ENCODE data around the gene OTOG. TPM values are rescaled to one million over a fixed set of nuclear protein-coding genes. Genes with fewer than 3 reads are reported as not detected.

Gene OTOG
- total RNA-seq, 1 donor from 2014 or later = 42.1 TPM

GRCh38 chr11:17510507-17511206, 36.4 kb upstream of the OTOG start:
- no peaks in the 10 kb centered on the region for H4K20me1 ChIP-seq (ENCODE audit: low read depth)
- H3K36me3 ChIP-seq = no peaks in the 10 kb centered on the region
- H3K4me3 ChIP-seq = no peak overlapping the region
- Mint-ChIP-seq H3K27me3 (ENCODE audit: insufficient read depth, low read depth) (peaks cover 3% of the 10 kb centered on the region), H3K36me3 (no peaks in the 10 kb centered on the region), H3K4me3 (no peak overlapping the region), H3K27ac (no peak overlapping the region), H3K4me1 (peaks cover 11% of the 10 kb centered on the region), H3K9me3 (no peaks in the 10 kb centered on the region)
- H3K9me3 ChIP-seq (ENCODE audit: low read depth) = no peaks in the 10 kb centered on the region
- no peaks in the 10 kb centered on the region for H3K79me2 ChIP-seq (ENCODE audit: low read depth)
- H3K27ac ChIP-seq = no peak overlapping the region
- no peaks in the 10 kb centered on the region for H3K4me1 ChIP-seq
- H3F3A ChIP-seq (ENCODE audit: low read depth) = no peaks in the 10 kb centered on the region
- no peak for TF ChIP-seq CTCF (IDR thresholded peaks at IDR 0.05)
- no peak for TF ChIP-seq EZH2phosphoT487 (IDR thresholded peaks at IDR 0.05)
- no peak for TF ChIP-seq EZH2 (IDR thresholded peaks at IDR 0.05)
- no peak overlapping the region for H2AFZ ChIP-seq (replicated peaks)
- H3K9ac ChIP-seq = no peak overlapping the region
- no peak for DNase-seq (ENCODE audit: low spot score)
- no peaks in the 10 kb centered on the region for H3K27me3 ChIP-seq
- H3K4me2 ChIP-seq = no peak overlapping the region

DNA sequence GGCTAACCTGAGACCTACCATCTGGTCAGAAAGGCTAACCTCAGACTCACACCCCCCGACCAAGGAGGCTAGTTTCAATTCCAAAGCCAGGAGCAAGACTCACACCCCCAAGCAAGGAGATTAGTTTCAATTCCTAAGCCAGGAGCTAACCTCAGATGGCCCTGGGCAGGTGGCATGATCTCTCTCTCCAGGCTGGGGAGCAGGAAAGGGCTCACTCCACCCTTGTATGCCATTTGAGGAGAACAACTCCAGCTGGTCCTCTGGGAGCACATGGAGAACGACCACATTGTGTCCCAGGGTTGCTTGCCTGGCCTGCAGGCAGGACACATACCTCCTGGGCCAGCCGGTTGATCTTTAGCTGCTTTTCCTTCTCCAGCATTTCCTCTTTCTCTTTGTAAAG, 35.5 kb upstream of the OTOG start:
- Histone ChIP-seq H3K79me2 (ENCODE audit: low read depth) (no peaks in the 10 kb centered on the region), H3K27ac (no peak overlapping the region), H2AFZ (replicated peaks) (no peak overlapping the region), H3K9ac (no peak overlapping the region), H3K4me1 (no peaks in the 10 kb centered on the region), H3K27me3 (no peaks in the 10 kb centered on the region), H3F3A (ENCODE audit: low read depth) (no peaks in the 10 kb centered on the region), H4K20me1 (ENCODE audit: low read depth) (no peaks in the 10 kb centered on the region), H3K9me3 (ENCODE audit: low read depth) (no peaks in the 10 kb centered on the region), H3K4me3 (no peak overlapping the region), H3K36me3 (no peaks in the 10 kb centered on the region), H3K4me2 (no peak overlapping the region)
- Mint-ChIP-seq H3K9me3 (no peaks in the 10 kb centered on the region), H3K27ac (no peak overlapping the region), H3K27me3 (ENCODE audit: insufficient read depth, low read depth) (peaks cover 6% of the 10 kb centered on the region), H3K4me3 (no peak overlapping the region), H3K36me3 (no peaks in the 10 kb centered on the region), H3K4me1 (peaks cover 13% of the 10 kb centered on the region)
- no peak for DNase-seq (ENCODE audit: low spot score)
- no peak for TF ChIP-seq EZH2phosphoT487 (IDR thresholded peaks at IDR 0.05)
- no peak for TF ChIP-seq EZH2 (IDR thresholded peaks at IDR 0.05)
- TF ChIP-seq CTCF (IDR thresholded peaks at IDR 0.05) = no peak

GRCh38 chr11:17512101-17512500, 35.0 kb upstream of the OTOG start:
- Histone ChIP-seq H3K27ac (no peak overlapping the region), H3K4me2 (no peak overlapping the region), H3K27me3 (no peaks in the 10 kb centered on the region), H2AFZ (replicated peaks) (no peak overlapping the region), H3K4me1 (no peaks in the 10 kb centered on the region), H3K9ac (no peak overlapping the region), H3K79me2 (ENCODE audit: low read depth) (no peaks in the 10 kb centered on the region), H3F3A (ENCODE audit: low read depth) (no peaks in the 10 kb centered on the region), H3K4me3 (no peak overlapping the region), H3K9me3 (ENCODE audit: low read depth) (no peaks in the 10 kb centered on the region), H4K20me1 (ENCODE audit: low read depth) (no peaks in the 10 kb centered on the region), H3K36me3 (no peaks in the 10 kb centered on the region)
- no peaks in the 10 kb centered on the region for H3K9me3 Mint-ChIP-seq
- peaks cover 13% of the 10 kb centered on the region for H3K4me1 Mint-ChIP-seq
- H3K27me3 Mint-ChIP-seq (ENCODE audit: insufficient read depth, low read depth) = peaks cover 6% of the 10 kb centered on the region
- H3K4me3 Mint-ChIP-seq = no peak overlapping the region
- H3K27ac Mint-ChIP-seq = no peak overlapping the region
- TF ChIP-seq EZH2phosphoT487 (IDR thresholded peaks at IDR 0.05) = no peak
- no peak for TF ChIP-seq EZH2 (IDR thresholded peaks at IDR 0.05)
- TF ChIP-seq CTCF (IDR thresholded peaks at IDR 0.05) = no peak
- H3K36me3 Mint-ChIP-seq = no peaks in the 10 kb centered on the region
- no peak for DNase-seq (ENCODE audit: low spot score)

All from neural progenitor cell (in vitro differentiated cells).